HEK293 (cell line): ENCODE results near the gene SLC39A11.

Source experiments
- CTCF ChIA-PET: fragments of 350-600 bp; formaldehyde crosslinking; extraction: SDS; loops from one replicate; lab custom pipeline; 2021; ENCODE audit warnings: antibody characterized with exemption; lab: Yijun Ruan, JAX
- POLR2A ChIA-PET: fragments of 300-600 bp; formaldehyde crosslinking; extraction: SDS; loops from one replicate; lab custom pipeline; 2020; ENCODE audit warnings: antibody characterized with exemption, inconsistent platforms; lab: Yijun Ruan, JAX
- H3K27ac ChIP-seq: fragments of 200-500 bp; sonication (Bioruptor generic); 2 replicates; pipeline ENCODE4 v1.5.1; 2014; ENCODE audit warnings: low read depth, low read length, control low read depth, inconsistent platforms; ENCODE audit errors: extremely low read depth
- H3K36me3 ChIP-seq, 2 experiments: fragments of 200-500 bp in 1 of 2; sonication (Bioruptor generic) in 1 of 2; 1 replicate in 1 of 2; 2 replicates in 1 of 2; pipeline ENCODE4 v1.5.1; 2014 to 2017; ENCODE audit warnings: inconsistent platforms in 2 of 2, low read length in 2 of 2; ENCODE audit not compliant: control insufficient read depth in 2 of 2, insufficient read depth in 1 of 2
- H3K4me1 ChIP-seq: fragments of 200-500 bp; sonication (Bioruptor generic); 2 replicates; pipeline ENCODE4 v1.5.1; 2014; ENCODE audit warnings: mild to moderate bottlenecking, low read length, inconsistent platforms; ENCODE audit not compliant: control insufficient read depth, insufficient read depth
- H3K4me3 ChIP-seq: 2 replicates; pipeline ENCODE4 v1.5.1; 2011; ENCODE audit warnings: low read depth, mild to moderate bottlenecking, control low read depth, low read length, moderate library complexity
- H3K9me3 ChIP-seq: fragments of 200-500 bp; sonication (Bioruptor generic); 2 replicates; pipeline ENCODE4 v1.5.1; 2014; ENCODE audit warnings: low read depth, low read length, inconsistent platforms; ENCODE audit not compliant: control insufficient read depth, insufficient read depth
- BCL6B ChIP-seq: fragments of 450-650 bp; formaldehyde crosslinking; IDR thresholded peaks from 2 replicates; pipeline ENCODE4 v1.5.1; 2017; ENCODE audit warnings: missing biosample characterization, missing genetic modification characterization
- FEZF1 ChIP-seq: fragments of 450-650 bp; formaldehyde crosslinking; IDR thresholded peaks from 2 replicates; pipeline ENCODE4 v1.5.1; 2016; ENCODE audit warnings: missing biosample characterization, missing genetic modification characterization
- GLIS1 ChIP-seq: fragments of 450-650 bp; formaldehyde crosslinking; IDR thresholded peaks from 2 replicates; pipeline ENCODE4 v1.5.1; 2016; ENCODE audit warnings: missing biosample characterization, missing genetic modification characterization
- RBAK ChIP-seq: fragments of 450-650 bp; formaldehyde crosslinking; IDR thresholded peaks from 2 replicates; pipeline ENCODE4 v1.5.1; 2016; ENCODE audit warnings: missing biosample characterization, missing genetic modification characterization
- ZBTB1 ChIP-seq: fragments of 450-650 bp; formaldehyde crosslinking; IDR thresholded peaks from 2 replicates; pipeline ENCODE4 v1.5.1; 2016; ENCODE audit warnings: missing biosample characterization, missing genetic modification characterization
- ZBTB11 ChIP-seq: fragments of 450-650 bp; formaldehyde crosslinking; conservative IDR thresholded peaks from 2 replicates; pipeline ENCODE4 v1.5.1; 2016; ENCODE audit warnings: low read depth, missing biosample characterization, missing genetic modification characterization
- ZBTB21 ChIP-seq: fragments of 450-650 bp; formaldehyde crosslinking; IDR thresholded peaks from 2 replicates; pipeline ENCODE4 v1.5.1; 2017; ENCODE audit warnings: missing biosample characterization, missing genetic modification characterization
- ZFP41 ChIP-seq: fragments of 450-650 bp; formaldehyde crosslinking; IDR thresholded peaks from 2 replicates; pipeline ENCODE4 v1.5.1; 2016; ENCODE audit warnings: missing biosample characterization, missing genetic modification characterization, borderline replicate concordance
- ZNF211 ChIP-seq: fragments of 450-650 bp; formaldehyde crosslinking; IDR thresholded peaks from 2 replicates; pipeline ENCODE4 v1.5.1; 2016; ENCODE audit warnings: low read depth, missing biosample characterization, missing genetic modification characterization
- ZNF221 ChIP-seq: fragments of 450-650 bp; formaldehyde crosslinking; IDR thresholded peaks from 2 replicates; pipeline ENCODE4 v1.5.1; 2017; ENCODE audit warnings: missing biosample characterization, missing genetic modification characterization, borderline replicate concordance
- ZNF266 ChIP-seq: fragments of 450-650 bp; formaldehyde crosslinking; IDR thresholded peaks from 2 replicates; pipeline ENCODE4 v1.5.1; 2016; ENCODE audit warnings: missing biosample characterization, missing genetic modification characterization, low read depth
- ZNF350 ChIP-seq: fragments of 450-650 bp; formaldehyde crosslinking; IDR thresholded peaks from 2 replicates; pipeline ENCODE4 v1.5.0; 2017; ENCODE audit warnings: missing biosample characterization, mild to moderate bottlenecking, missing genetic modification characterization
- ZNF433 ChIP-seq: fragments of 450-650 bp; formaldehyde crosslinking; IDR thresholded peaks from 2 replicates; pipeline ENCODE4 v1.5.1; 2016; ENCODE audit warnings: missing biosample characterization, missing genetic modification characterization, low read depth
- ZNF558 ChIP-seq: fragments of 450-650 bp; formaldehyde crosslinking; IDR thresholded peaks from 2 replicates; pipeline ENCODE4 v1.5.1; 2016; ENCODE audit warnings: missing biosample characterization, missing genetic modification characterization
- ZNF623 ChIP-seq: fragments of 450-650 bp; formaldehyde crosslinking; IDR thresholded peaks from 2 replicates; pipeline ENCODE4 v1.5.1; 2016; ENCODE audit warnings: missing biosample characterization, missing genetic modification characterization
- ZNF76 ChIP-seq: fragments of 450-650 bp; formaldehyde crosslinking; IDR thresholded peaks from 2 replicates; pipeline ENCODE4; 2016; ENCODE audit warnings: low read depth, missing biosample characterization, missing genetic modification characterization, borderline replicate concordance
- ZNF785 ChIP-seq: fragments of 450-650 bp; formaldehyde crosslinking; IDR thresholded peaks from 2 replicates; pipeline ENCODE4 v1.5.1; 2016; ENCODE audit warnings: missing biosample characterization, missing genetic modification characterization
- TF ChIP-seq, protein P1 (sequence below): fragments of 450-650 bp; formaldehyde crosslinking; IDR thresholded peaks from 2 replicates; pipeline ENCODE4; 2016; ENCODE audit warnings: missing biosample characterization, missing genetic modification characterization
- TF ChIP-seq, protein P2 (sequence below): fragments of 450-650 bp; formaldehyde crosslinking; IDR thresholded peaks from 2 replicates; pipeline ENCODE4 v1.5.1; 2016; ENCODE audit warnings: missing biosample characterization, missing genetic modification characterization

The SLC39A11 gene

DNA sequence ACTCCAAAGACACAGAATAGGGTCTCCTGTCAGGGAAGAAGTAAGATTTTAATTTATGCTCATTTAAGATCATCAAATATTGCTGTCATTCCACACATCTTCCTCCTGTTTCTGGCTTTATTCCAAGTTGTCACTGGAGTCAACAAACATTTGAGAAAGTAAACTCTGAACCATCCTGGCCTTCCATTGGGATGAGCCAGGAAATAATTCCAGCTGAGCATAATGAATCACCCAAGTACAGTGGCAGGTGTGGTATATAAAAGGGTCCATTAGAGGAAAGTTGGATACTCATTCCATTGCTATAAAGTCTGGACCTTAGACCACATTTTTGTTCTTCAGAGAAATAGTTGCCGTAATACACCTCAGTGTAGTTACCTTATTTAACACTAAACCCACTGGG is 246.1 kb downstream of the SLC39A11 start:
- CTCF ChIA-PET: interaction anchor here (0.6 kb wide), 1 partner anchor 1902 kb away, joined by 4 read pairs; no protein-coding TSS in a partner anchor
- Histone ChIP-seq H3K27ac (no peak overlapping the region), H3K36me3 (no peaks in the 10 kb centered on the region; a peak in 1 of 3 replicates), H3K9me3 (no peaks in the 10 kb centered on the region), H3K4me3 (no peak overlapping the region), H3K4me1 (no peaks in the 10 kb centered on the region)
- TF ChIP-seq ZNF266 (tag by site-specific recombination) (no peak), ZNF76 (no peak), ZNF785 (tag by site-specific recombination) (no peak), ZBTB21 (no peak), GLIS1 (no peak), ZNF350 (tag by site-specific recombination) (no peak), ZBTB1 (tag by site-specific recombination) (no peak), ZNF558 (tag by site-specific recombination) (no peak), ZBTB11 (tag by site-specific recombination) (no peak), ZFP41 (tag by site-specific recombination) (no peak), ZNF211 (tag by site-specific recombination) (no peak), RBAK (no peak), ZNF221 (no peak), FEZF1 (tag by site-specific recombination) (no peak), ZNF623 (tag by site-specific recombination) (no peak), BCL6B (tag by site-specific recombination) (no peak), ZNF433 (tag by site-specific recombination) (no peak)
- TF ChIP-seq, protein P1, sequence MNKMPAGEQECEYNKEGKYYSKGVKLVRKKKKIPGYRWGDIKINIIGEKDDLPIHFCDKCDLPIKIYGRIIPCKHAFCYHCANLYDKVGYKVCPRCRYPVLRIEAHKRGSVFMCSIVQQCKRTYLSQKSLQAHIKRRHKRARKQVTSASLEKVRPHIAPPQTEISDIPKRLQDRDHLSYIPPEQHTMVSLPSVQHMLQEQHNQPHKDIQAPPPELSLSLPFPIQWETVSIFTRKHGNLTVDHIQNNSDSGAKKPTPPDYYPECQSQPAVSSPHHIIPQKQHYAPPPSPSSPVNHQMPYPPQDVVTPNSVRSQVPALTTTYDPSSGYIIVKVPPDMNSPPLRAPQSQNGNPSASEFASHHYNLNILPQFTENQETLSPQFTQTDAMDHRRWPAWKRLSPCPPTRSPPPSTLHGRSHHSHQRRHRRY: no peak
- TF ChIP-seq, protein P2, sequence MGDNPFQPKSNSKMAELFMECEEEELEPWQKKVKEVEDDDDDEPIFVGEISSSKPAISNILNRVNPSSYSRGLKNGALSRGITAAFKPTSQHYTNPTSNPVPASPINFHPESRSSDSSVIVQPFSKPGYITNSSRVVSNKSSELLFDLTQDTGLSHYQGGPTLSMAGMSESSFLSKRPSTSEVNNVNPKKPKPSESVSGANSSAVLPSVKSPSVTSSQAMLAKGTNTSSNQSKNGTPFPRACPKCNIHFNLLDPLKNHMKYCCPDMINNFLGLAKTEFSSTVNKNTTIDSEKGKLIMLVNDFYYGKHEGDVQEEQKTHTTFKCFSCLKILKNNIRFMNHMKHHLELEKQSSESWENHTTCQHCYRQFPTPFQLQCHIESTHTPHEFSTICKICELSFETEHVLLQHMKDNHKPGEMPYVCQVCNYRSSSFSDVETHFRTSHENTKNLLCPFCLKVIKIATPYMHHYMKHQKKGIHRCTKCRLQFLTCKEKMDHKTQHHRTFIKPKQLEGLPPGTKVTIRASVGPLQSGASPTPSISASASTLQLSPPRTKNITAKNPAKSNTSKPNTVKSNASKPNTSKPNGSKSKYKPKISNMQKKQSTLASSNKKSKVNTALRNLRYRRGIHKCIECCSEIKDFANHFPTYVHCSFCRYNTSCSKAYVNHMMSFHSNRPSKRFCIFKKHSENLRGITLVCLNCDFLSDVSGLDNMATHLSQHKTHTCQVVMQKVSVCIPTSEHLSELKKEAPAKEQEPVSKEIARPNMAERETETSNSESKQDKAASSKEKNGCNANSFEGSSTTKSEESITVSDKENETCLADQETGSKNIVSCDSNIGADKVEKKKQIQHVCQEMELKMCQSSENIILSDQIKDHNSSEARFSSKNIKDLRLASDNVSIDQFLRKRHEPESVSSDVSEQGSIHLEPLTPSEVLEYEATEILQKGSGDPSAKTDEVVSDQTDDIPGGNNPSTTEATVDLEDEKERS (tag by site-specific recombination): no peak
- POLR2A ChIA-PET: no interaction called here
